IMR-90 (cell line): ENCODE results near the gene RASGRF1. TPM values are rescaled to one million over a fixed set of nuclear protein-coding genes. Genes with fewer than 3 reads are reported as not detected.

Source experiments
- ATAC-seq: fragments of 200-7000 bp; cut with Tn5 transposase; 2 replicates; pipeline ENCODE4 v1.9.1; 2020; ENCODE audit warnings: low read depth, mild to moderate bottlenecking, moderate library complexity
- BruUV-seq: library from RNA; stranded (reverse); fragments of 400-500 nt; replicated peaks from 2 replicates; lab custom pipeline; 2021; lab: Mats Ljungman, UMichigan
- CTCF ChIA-PET: fragments of 300-600 bp; formaldehyde crosslinking; extraction: SDS; loops from one replicate; lab custom pipeline; 2021; ENCODE audit warnings: antibody characterized with exemption; lab: Yijun Ruan, JAX
- POLR2A ChIA-PET: fragments of 300-600 bp; sonication (Branson Sonifier 250); formaldehyde crosslinking; loops from one replicate; lab custom pipeline; 2022; ENCODE audit warnings: antibody characterized with exemption; ENCODE audit not compliant: unreplicated experiment; lab: Charles Lee
- DNase-seq: peaks from one replicate; pipeline ENCODE4 v3.0.0; 2013
- H2AFZ ChIP-seq: replicated peaks from 2 replicates; pipeline ENCODE3; 2013; ENCODE audit warnings: low read length, mild to moderate bottlenecking; ENCODE audit not compliant: poor library complexity
- H2AK5ac ChIP-seq: 2 replicates; pipeline ENCODE4 v1.6.1; 2013; ENCODE audit warnings: low read depth, low read length, inconsistent platforms
- H2AK9ac ChIP-seq: replicated peaks from 2 replicates; pipeline ENCODE3; 2013; ENCODE audit warnings: mild to moderate bottlenecking, low read depth, low read length, moderate library complexity; ENCODE audit not compliant: poor library complexity
- H2BK120ac ChIP-seq: 2 replicates; pipeline ENCODE4 v1.6.1; 2013; ENCODE audit warnings: low read depth, low read length, inconsistent platforms
- H2BK15ac ChIP-seq: 3 replicates; pipeline ENCODE4 v1.6.1; 2013; ENCODE audit warnings: low read depth, low read length, inconsistent platforms
- H2BK20ac ChIP-seq: 2 replicates; pipeline ENCODE4 v1.6.1; 2013; ENCODE audit warnings: low read depth, mild to moderate bottlenecking, inconsistent platforms, low read length, moderate library complexity
- H2BK5ac ChIP-seq: 2 replicates; pipeline ENCODE4 v1.6.1; 2013; ENCODE audit warnings: mild to moderate bottlenecking, low read depth, low read length, inconsistent platforms; ENCODE audit not compliant: poor library complexity, severe bottlenecking
- H3K14ac ChIP-seq: replicated peaks from 2 replicates; pipeline ENCODE4 v1.6.1; 2013; ENCODE audit warnings: low read depth, low read length, inconsistent platforms
- H3K18ac ChIP-seq: 2 replicates; pipeline ENCODE4 v1.6.1; 2013; ENCODE audit warnings: low read depth, low read length, control low read depth
- H3K23ac ChIP-seq: 2 replicates; pipeline ENCODE4 v1.6.1; 2013; ENCODE audit warnings: low read depth, low read length, inconsistent platforms
- H3K27ac ChIP-seq: 2 replicates; pipeline ENCODE4 v1.5.1; 2013; ENCODE audit warnings: mild to moderate bottlenecking, control low read depth, low read length; ENCODE audit not compliant: insufficient read depth
- H3K27me3 ChIP-seq: 2 replicates; pipeline ENCODE4 v1.6.1; 2013; ENCODE audit warnings: low read length; ENCODE audit not compliant: control insufficient read depth, insufficient read depth
- H3K36me3 ChIP-seq: 2 replicates; pipeline ENCODE4 v1.6.1; 2013; ENCODE audit warnings: low read length, mixed read lengths; ENCODE audit not compliant: control insufficient read depth, insufficient read depth
- H3K4ac ChIP-seq: 2 replicates; pipeline ENCODE4 v1.6.1; 2013; ENCODE audit warnings: low read depth, low read length, inconsistent platforms
- H3K4me1 ChIP-seq: 2 replicates; pipeline ENCODE4 v1.6.1; 2013; ENCODE audit warnings: low read length, mixed read lengths; ENCODE audit not compliant: control insufficient read depth, insufficient read depth
- H3K4me2 ChIP-seq: 2 replicates; pipeline ENCODE4 v1.6.1; 2013; ENCODE audit warnings: low read depth, mild to moderate bottlenecking, control low read depth, low read length, moderate library complexity
- H3K4me3 ChIP-seq: 2 replicates; pipeline ENCODE4 v1.5.1; 2013; ENCODE audit warnings: low read depth, mild to moderate bottlenecking, control low read depth, low read length, moderate library complexity; ENCODE audit not compliant: insufficient read depth
- H3K56ac ChIP-seq: 2 replicates; pipeline ENCODE4 v1.6.1; 2013; ENCODE audit warnings: low read length, inconsistent platforms; ENCODE audit not compliant: insufficient read depth; ENCODE audit errors: extremely low read depth
- H3K79me1 ChIP-seq, 2 experiments: 2 replicates each; pipeline ENCODE4 v1.6.1; 2013; ENCODE audit warnings: low read length in 2 of 2, inconsistent platforms in 1 of 2, low read depth in 1 of 2
- H3K9ac ChIP-seq: 2 replicates; pipeline ENCODE4 v1.6.1; 2013; ENCODE audit warnings: low read depth, low read length, control low read depth
- H3K9me1 ChIP-seq: 2 replicates; pipeline ENCODE4 v1.6.1; 2013; ENCODE audit warnings: low read length, inconsistent platforms; ENCODE audit not compliant: insufficient read depth
- H3K9me3 ChIP-seq: 2 replicates; pipeline ENCODE4 v1.6.1; 2013; ENCODE audit warnings: low read length; ENCODE audit not compliant: control insufficient read depth, insufficient read depth
- H4K20me1 ChIP-seq: 2 replicates; pipeline ENCODE4 v1.6.1; 2013; ENCODE audit warnings: low read length, inconsistent platforms; ENCODE audit not compliant: insufficient read depth
- H4K5ac ChIP-seq: 2 replicates; pipeline ENCODE4 v1.6.1; 2013; ENCODE audit warnings: mild to moderate bottlenecking, low read depth, low read length, control low read depth
- H4K8ac ChIP-seq, 2 experiments: 2 replicates each; pipeline ENCODE4 v1.6.1; 2013; ENCODE audit warnings: low read depth in 2 of 2, low read length in 2 of 2, control low read depth in 1 of 2, inconsistent platforms in 1 of 2
- H4K91ac ChIP-seq: 2 replicates; pipeline ENCODE4 v1.6.1; 2013; ENCODE audit warnings: low read depth, low read length, inconsistent platforms; ENCODE audit not compliant: insufficient read depth
- CEBPB ChIP-seq: IDR thresholded peaks from 2 replicates; pipeline ENCODE4 v1.6.1; 2012; ENCODE audit warnings: low read depth, low read length, improper control_type of control experiment
- CTCF ChIP-seq: conservative IDR thresholded peaks from 2 replicates; pipeline ENCODE4 v1.5.1; 2012; ENCODE audit warnings: mild to moderate bottlenecking, low read depth, low read length, improper control_type of control experiment
- FOS ChIP-seq: fragments of 150-350 bp; IDR thresholded peaks from 2 replicates; pipeline ENCODE4 v1.6.1; 2016; ENCODE audit warnings: low read depth, low read length
- MAFK ChIP-seq: IDR thresholded peaks from 2 replicates; pipeline ENCODE4 v1.6.1; 2012; ENCODE audit warnings: low read depth, low read length, improper control_type of control experiment
- MXI1 ChIP-seq: IDR thresholded peaks from 2 replicates; pipeline ENCODE4 v1.6.1; 2012; ENCODE audit warnings: low read depth, mild to moderate bottlenecking, low read length, moderate library complexity, borderline replicate concordance
- RFX5 ChIP-seq: IDR thresholded peaks from 2 replicates; pipeline ENCODE4 v1.8.0; 2012; ENCODE audit warnings: low read depth, mild to moderate bottlenecking, low read length, moderate library complexity
- SMC3 ChIP-seq: fragments of 150-350 bp; IDR thresholded peaks from 2 replicates; pipeline ENCODE4 v1.6.1; 2016; ENCODE audit warnings: low read depth, mild to moderate bottlenecking, antibody characterized with exemption, low read length, moderate library complexity
- WGBS, 2 experiments: methylation state at CpG; one replicate each; pipeline versions ENCODE4 v1.1.5 to v1.1.7; 2013; ENCODE audit warnings: missing lambda C conversion rate in 2 of 2; ENCODE audit not compliant: insufficient read length in 1 of 2; ENCODE audit errors: extremely low coverage in 2 of 2; 5-methylcytosine and 5-hydroxymethylcytosine counted together
- dilution Hi-C: fragments of 300-500 bp; cut with HindIII; formaldehyde crosslinking; loops from one replicate; pipeline ENCODE4 v1.14.3; 2018; ENCODE audit warnings: low sequenced_read_pairs; ENCODE audit not compliant: unreplicated experiment
- in situ Hi-C: fragments of 300-500 bp; cut with MboI; formaldehyde crosslinking; loops from 3 replicates; pipeline ENCODE4 v1.14.3; 2019; ENCODE audit warnings: low sequenced_read_pairs, inconsistent platforms, mixed read lengths
- intact Hi-C: fragments of 100-400 bp; cut with micrococcal nuclease; formaldehyde crosslinking; loops from 2 replicates; pipeline ENCODE4 v1.10.0; 2022
- polyA plus RNA-seq, 3 experiments: library from polyadenylated mRNA; depleted of rRNA; stranded (reverse); fragments of >200 nt; gene quantifications; 2 replicates each; pipeline ENCODE4 v1.2.3, GENCODE V29; 2012; ENCODE audit warnings: low replicate concordance in 1 of 3
- total RNA-seq: library from RNA; depleted of rRNA; stranded (reverse); fragments of >200 nt; gene quantifications from 2 replicates; pipeline ENCODE4 v1.2.3, GENCODE V29; 2012
- TF ChIP-seq, protein P1 (sequence below): fragments of 150-350 bp; IDR thresholded peaks from 2 replicates; pipeline ENCODE4 v1.6.1; 2017; ENCODE audit warnings: mild to moderate bottlenecking, antibody characterized with exemption, low read length, low read depth

Gene RASGRF1
- total and polyA plus RNA-seq, 2 of the 4 experiments (the other 2 are of a cell fraction): under 0.01 to 0.15 TPM

DNA sequence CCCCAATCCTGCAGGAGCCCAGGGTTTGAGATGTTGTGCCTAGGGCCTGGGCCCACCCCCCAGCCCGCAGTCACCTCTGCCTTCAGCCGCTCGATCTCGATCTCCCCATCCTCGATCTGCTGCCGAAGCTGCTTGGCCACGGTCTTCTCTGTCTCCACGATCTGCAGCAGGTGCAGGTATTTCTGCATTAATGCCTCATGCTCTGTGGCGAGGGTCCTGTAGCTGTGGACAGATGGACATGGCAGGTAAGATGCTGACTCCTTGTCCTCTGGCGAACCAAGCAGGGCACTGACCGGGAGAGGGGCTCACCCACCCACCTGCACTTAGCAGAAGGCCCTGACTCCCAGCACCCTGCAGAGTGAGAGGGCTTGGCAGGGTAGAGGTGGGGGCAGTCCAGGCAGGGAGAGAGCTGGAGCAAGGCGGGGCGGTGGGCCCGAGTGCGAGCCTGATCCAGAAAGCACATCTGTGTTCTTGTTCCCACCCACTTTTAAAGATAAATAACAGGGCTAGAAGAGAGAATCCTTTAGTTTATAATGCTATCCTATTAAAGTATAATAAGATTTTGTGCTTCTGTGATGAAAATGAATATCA is 32.2 kb downstream of the RASGRF1 start:
- Histone ChIP-seq H4K91ac (no peak overlapping the region), H3K56ac (no peak overlapping the region), H3K23ac (no peak overlapping the region), H3K27ac (no peak overlapping the region), H3K9ac (no peak overlapping the region), H3K36me3 (no peaks in the 10 kb centered on the region), H3K79me1 (no peaks in the 10 kb centered on the region), H2BK15ac (no peak overlapping the region), H3K18ac (no peak overlapping the region), H3K27me3 (peaks cover 9% of the 10 kb centered on the region), H2BK20ac (no peak overlapping the region), H3K4me2 (no peak overlapping the region), H3K4me3 (no peak overlapping the region), H2AK9ac (no peak overlapping the region), H4K5ac (no peak overlapping the region), H2BK120ac (no peak overlapping the region), H3K4me1 (no peaks in the 10 kb centered on the region), H3K14ac (no peak overlapping the region), H2BK5ac (no peak overlapping the region), H3K9me3 (no peaks in the 10 kb centered on the region), H4K8ac (no peak overlapping the region), H2AFZ (no peak overlapping the region), H3K4ac (no peak overlapping the region), H2AK5ac (no peak overlapping the region), H4K20me1 (no peaks in the 10 kb centered on the region), H3K9me1 (no peaks in the 10 kb centered on the region)
- TF ChIP-seq, protein P1, sequence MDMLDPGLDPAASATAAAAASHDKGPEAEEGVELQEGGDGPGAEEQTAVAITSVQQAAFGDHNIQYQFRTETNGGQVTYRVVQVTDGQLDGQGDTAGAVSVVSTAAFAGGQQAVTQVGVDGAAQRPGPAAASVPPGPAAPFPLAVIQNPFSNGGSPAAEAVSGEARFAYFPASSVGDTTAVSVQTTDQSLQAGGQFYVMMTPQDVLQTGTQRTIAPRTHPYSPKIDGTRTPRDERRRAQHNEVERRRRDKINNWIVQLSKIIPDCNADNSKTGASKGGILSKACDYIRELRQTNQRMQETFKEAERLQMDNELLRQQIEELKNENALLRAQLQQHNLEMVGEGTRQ: no peak
- TF ChIP-seq RFX5 (no peak), CTCF (no peak), MAFK (no peak), SMC3 (no peak), FOS (no peak), CEBPB (no peak), MXI1 (no peak)
- dilution Hi-C loops (no loop called here), intact Hi-C loops (no loop called here), in situ Hi-C loops (no loop called here)
- CTCF ChIA-PET: no interaction called here
- WGBS, 2 experiments: 85% methylated on average over 4 of the region's 15 CpGs; no CpG with 5 or more reads in 1 of the 2 experiments
- no TSS peak for BruUV-seq
- ATAC-seq (no peak), DNase-seq (no peak)
- POLR2A ChIA-PET: no interaction called here
